ENCODE data around the gene C20orf202. TPM values are rescaled to one million over a fixed set of nuclear protein-coding genes. Genes with fewer than 3 reads are reported as not detected.

Gene C20orf202
- total RNA-seq, 1 experiment from 2014 or later = not detected

DNA sequence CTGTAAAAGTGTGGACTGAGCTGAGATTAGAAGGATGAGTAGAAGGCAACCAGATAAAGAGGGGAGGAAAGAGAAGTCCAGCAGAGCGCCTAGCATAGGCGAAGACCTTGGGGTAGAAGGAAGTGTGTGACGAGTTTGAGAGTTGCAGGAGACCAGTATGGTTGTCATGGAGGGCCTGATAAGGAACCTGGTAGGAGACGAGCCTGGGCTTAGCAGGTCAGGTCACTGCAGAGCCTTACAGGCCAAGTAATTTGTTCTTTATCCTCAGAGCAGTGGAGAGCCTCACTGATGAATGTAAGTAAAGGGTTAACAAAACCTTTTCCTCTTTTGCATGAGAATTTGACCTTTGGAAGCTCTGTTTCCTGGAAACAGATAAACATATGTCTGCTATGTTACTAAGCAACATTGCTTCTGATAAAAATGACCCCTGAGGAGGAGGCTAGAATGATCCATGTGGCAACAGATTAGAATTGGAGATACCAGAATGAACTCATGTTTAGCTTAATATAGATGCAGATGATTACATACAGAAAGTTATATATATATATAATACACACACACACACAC lies 15.6 kb upstream of the C20orf202 start:
- Histone ChIP-seq H2AFZ (ENCODE audit: low read depth, low read length, poor library complexity, severe bottlenecking) (no peak overlapping the region), H3K79me2 (ENCODE audit: insufficient read depth, low read length) (no peaks in the 10 kb centered on the region), H3K9me3 (ENCODE audit: control insufficient read depth in 1 of 2, insufficient read depth in 1 of 2, low read depth in 1 of 2, low read length in 2 of 2) (no peaks in the 10 kb centered on the region), H3K4me1 (ENCODE audit: control insufficient read depth in 1 of 2, insufficient read depth in 2 of 2, low read length in 2 of 2) (peaks cover 14 to 32% of the 10 kb centered on the region in 2 experiments; a peak in 3 of 4 replicates), H3K27me3 (ENCODE audit: insufficient read depth, low read length) (peaks cover 7% of the 10 kb centered on the region; the same call in 1 of the 2 replicates), H3K9me2 (ENCODE audit: insufficient read depth) (no peaks in the 10 kb centered on the region), H3K36me3 (ENCODE audit: control insufficient read depth in 1 of 2, insufficient read depth in 2 of 2, low read length in 2 of 2) (no peaks in the 10 kb centered on the region), H3K4me2 (ENCODE audit: low read length) (no peak overlapping the region), H3K9ac (ENCODE audit: low read length) (no peak overlapping the region), H3K4me3 (replicated peaks in 1 of 2; ENCODE audit: low read depth in 1 of 2, low read length in 2 of 2) (no peak overlapping the region), H4K20me1 (ENCODE audit: insufficient read depth) (no peaks in the 10 kb centered on the region), H3K27ac (ENCODE audit: low read depth, low read length) (no peak overlapping the region)
- BruUV-seq (replicated peaks) = no TSS peak
- POLR2A ChIA-PET = no interaction called here
- TF ChIP-seq ATF3 (IDR thresholded peaks at IDR 0.05) = no peak
- no peak for TF ChIP-seq CBX3 (IDR thresholded peaks at IDR 0.05; ENCODE audit: low read depth)
- TF ChIP-seq, protein P1, sequence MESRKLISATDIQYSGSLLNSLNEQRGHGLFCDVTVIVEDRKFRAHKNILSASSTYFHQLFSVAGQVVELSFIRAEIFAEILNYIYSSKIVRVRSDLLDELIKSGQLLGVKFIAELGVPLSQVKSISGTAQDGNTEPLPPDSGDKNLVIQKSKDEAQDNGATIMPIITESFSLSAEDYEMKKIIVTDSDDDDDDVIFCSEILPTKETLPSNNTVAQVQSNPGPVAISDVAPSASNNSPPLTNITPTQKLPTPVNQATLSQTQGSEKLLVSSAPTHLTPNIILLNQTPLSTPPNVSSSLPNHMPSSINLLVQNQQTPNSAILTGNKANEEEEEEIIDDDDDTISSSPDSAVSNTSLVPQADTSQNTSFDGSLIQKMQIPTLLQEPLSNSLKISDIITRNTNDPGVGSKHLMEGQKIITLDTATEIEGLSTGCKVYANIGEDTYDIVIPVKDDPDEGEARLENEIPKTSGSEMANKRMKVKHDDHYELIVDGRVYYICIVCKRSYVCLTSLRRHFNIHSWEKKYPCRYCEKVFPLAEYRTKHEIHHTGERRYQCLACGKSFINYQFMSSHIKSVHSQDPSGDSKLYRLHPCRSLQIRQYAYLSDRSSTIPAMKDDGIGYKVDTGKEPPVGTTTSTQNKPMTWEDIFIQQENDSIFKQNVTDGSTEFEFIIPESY (IDR thresholded peaks at IDR 0.05; ENCODE audit: extremely low read depth, insufficient replicate concordance, low read length) = no peak
- no peak for TF ChIP-seq ELF1 (IDR thresholded peaks at IDR 0.05; ENCODE audit: borderline replicate concordance, low read depth)
- no peak for TF ChIP-seq ZFX (IDR thresholded peaks at IDR 0.05)
- TF ChIP-seq EZH2 (IDR thresholded peaks at IDR 0.05) = no peak
- TF ChIP-seq YY1 (IDR thresholded peaks at IDR 0.05; ENCODE audit: extremely low read depth, insufficient replicate concordance, low read depth, low read length) = no peak
- TF ChIP-seq TCF7L2 (IDR thresholded peaks at IDR 0.05; ENCODE audit: borderline replicate concordance, extremely low read depth, insufficient read depth, insufficient read length) = no peak
- TF ChIP-seq SIN3A (IDR thresholded peaks at IDR 0.05; ENCODE audit: low read depth) = no peak
- TF ChIP-seq, protein P2, sequence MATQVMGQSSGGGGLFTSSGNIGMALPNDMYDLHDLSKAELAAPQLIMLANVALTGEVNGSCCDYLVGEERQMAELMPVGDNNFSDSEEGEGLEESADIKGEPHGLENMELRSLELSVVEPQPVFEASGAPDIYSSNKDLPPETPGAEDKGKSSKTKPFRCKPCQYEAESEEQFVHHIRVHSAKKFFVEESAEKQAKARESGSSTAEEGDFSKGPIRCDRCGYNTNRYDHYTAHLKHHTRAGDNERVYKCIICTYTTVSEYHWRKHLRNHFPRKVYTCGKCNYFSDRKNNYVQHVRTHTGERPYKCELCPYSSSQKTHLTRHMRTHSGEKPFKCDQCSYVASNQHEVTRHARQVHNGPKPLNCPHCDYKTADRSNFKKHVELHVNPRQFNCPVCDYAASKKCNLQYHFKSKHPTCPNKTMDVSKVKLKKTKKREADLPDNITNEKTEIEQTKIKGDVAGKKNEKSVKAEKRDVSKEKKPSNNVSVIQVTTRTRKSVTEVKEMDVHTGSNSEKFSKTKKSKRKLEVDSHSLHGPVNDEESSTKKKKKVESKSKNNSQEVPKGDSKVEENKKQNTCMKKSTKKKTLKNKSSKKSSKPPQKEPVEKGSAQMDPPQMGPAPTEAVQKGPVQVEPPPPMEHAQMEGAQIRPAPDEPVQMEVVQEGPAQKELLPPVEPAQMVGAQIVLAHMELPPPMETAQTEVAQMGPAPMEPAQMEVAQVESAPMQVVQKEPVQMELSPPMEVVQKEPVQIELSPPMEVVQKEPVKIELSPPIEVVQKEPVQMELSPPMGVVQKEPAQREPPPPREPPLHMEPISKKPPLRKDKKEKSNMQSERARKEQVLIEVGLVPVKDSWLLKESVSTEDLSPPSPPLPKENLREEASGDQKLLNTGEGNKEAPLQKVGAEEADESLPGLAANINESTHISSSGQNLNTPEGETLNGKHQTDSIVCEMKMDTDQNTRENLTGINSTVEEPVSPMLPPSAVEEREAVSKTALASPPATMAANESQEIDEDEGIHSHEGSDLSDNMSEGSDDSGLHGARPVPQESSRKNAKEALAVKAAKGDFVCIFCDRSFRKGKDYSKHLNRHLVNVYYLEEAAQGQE (IDR thresholded peaks at IDR 0.05; ENCODE audit: low read depth) = no peak
- TF ChIP-seq FOSL1 (IDR thresholded peaks at IDR 0.05; ENCODE audit: low read depth) = no peak
- no peak for TF ChIP-seq CEBPB (IDR thresholded peaks at IDR 0.05; ENCODE audit: low read depth)
- DNase-seq (ENCODE audit: low read depth, low spot score) (no peak), ATAC-seq (no peak)
- CTCF ChIA-PET = no interaction called here
- RAD21 ChIA-PET (ENCODE audit: low non-redundant PET in 1 of 2, low total read pairs in 2 of 2, uncharacterized antibody in 2 of 2, unreplicated experiment in 2 of 2) = interaction anchor here (0.6 kb wide), 2 partner anchors 36 to 38 kb away, joined by 3 to 4 read pairs; partner anchors contain the start of gene RAD21L1 (in 1 of the 2)
- intact Hi-C loops (cut with micrococcal nuclease) = loop anchor here (10.0 kb wide), 1 partner anchor 373 kb away; no protein-coding TSS in a partner anchor

All from HCT116 (cell line).